Measurements from ENCODE around the gene SRGAP2C. TPM values are rescaled to one million over a fixed set of nuclear protein-coding genes. Genes with fewer than 3 reads are reported as not detected.
"Not testable (repeated sequence)": the region's sequence is repeated elsewhere in the genome, so short reads cannot be mapped to it uniquely, and the experiment has no call there.

The SRGAP2C gene
- total RNA-seq, 4 donors from 2014 or later = 7.8 to 22.7 (median 11.6) TPM

DNA sequence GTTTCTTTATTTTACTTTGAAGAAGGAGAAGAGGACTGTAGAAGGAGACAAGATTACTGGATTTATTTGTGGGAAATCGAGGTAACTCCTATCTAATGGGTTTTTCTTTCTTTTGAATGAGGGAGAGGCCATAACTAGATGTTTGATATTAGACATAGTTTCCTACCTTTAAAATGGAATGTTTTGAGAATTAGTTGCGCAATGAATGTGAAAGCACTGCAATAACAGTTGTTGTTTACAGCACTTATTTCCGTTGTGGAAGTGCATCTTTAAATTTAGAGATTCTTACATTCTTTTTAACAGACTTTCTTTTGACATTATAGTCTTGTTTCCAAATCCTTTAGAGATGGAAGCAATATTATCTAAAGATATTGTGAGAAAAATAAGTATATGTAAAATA lies 229.0 kb downstream of the SRGAP2C start:
- no peak for DNase-seq
- TF ChIP-seq, protein P1, sequence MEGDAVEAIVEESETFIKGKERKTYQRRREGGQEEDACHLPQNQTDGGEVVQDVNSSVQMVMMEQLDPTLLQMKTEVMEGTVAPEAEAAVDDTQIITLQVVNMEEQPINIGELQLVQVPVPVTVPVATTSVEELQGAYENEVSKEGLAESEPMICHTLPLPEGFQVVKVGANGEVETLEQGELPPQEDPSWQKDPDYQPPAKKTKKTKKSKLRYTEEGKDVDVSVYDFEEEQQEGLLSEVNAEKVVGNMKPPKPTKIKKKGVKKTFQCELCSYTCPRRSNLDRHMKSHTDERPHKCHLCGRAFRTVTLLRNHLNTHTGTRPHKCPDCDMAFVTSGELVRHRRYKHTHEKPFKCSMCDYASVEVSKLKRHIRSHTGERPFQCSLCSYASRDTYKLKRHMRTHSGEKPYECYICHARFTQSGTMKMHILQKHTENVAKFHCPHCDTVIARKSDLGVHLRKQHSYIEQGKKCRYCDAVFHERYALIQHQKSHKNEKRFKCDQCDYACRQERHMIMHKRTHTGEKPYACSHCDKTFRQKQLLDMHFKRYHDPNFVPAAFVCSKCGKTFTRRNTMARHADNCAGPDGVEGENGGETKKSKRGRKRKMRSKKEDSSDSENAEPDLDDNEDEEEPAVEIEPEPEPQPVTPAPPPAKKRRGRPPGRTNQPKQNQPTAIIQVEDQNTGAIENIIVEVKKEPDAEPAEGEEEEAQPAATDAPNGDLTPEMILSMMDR (IDR thresholded peaks at IDR 0.05) = no peak
- TF ChIP-seq POLR2A (IDR thresholded peaks at IDR 0.05) = no peak
- Histone ChIP-seq H3K27ac (no peak overlapping the region), H3K9me3 (no peaks in the 10 kb centered on the region), H3K4me1 (no peaks in the 10 kb centered on the region), H3K4me3 (replicated peaks in 1 of 3) (no peak overlapping the region), H3K36me3 (no peaks in the 10 kb centered on the region), H3K27me3 (no peaks in the 10 kb centered on the region)
- WGBS, 2 donors = 86 to 89% methylated on average over 3 of the region's 3 CpGs
- intact Hi-C loops (cut with DNase I) = no loop called here

GRCh38 chr1:121414905-121415304 lies 230.1 kb downstream of the SRGAP2C start:
- WGBS, 2 donors = 61 to 83% methylated on average over 2 of the region's 2 CpGs
- no peaks in the 10 kb centered on the region for H3K9me3 ChIP-seq
- no peak overlapping the region for H3K4me3 ChIP-seq (replicated peaks in 1 of 3)
- peak in 1 of 2 donors; percentile 21 for DNase-seq
- H3K4me1 ChIP-seq = no peaks in the 10 kb centered on the region
- TF ChIP-seq, protein P1 (IDR thresholded peaks at IDR 0.05) = no peak
- no peak for TF ChIP-seq POLR2A (IDR thresholded peaks at IDR 0.05)
- H3K27me3 ChIP-seq = no peaks in the 10 kb centered on the region
- intact Hi-C loops (cut with DNase I) = no loop called here
- H3K36me3 ChIP-seq = no peaks in the 10 kb centered on the region
- no peak overlapping the region for H3K27ac ChIP-seq

GRCh38 chr1:121417325-121417923 lies 232.6 kb downstream of the SRGAP2C start:
- TF ChIP-seq, protein P1 (IDR thresholded peaks at IDR 0.05) = no peak
- no peak for TF ChIP-seq POLR2A (IDR thresholded peaks at IDR 0.05)
- WGBS, 2 donors = 89 to 93% methylated on average over 6 of the region's 6 CpGs
- no peak overlapping the region for H3K27ac ChIP-seq
- no peak overlapping the region for H3K4me3 ChIP-seq (replicated peaks in 1 of 3)
- H3K9me3 ChIP-seq = no peaks in the 10 kb centered on the region
- intact Hi-C loops (cut with DNase I) = no loop called here
- no peaks in the 10 kb centered on the region for H3K36me3 ChIP-seq
- no peaks in the 10 kb centered on the region for H3K4me1 ChIP-seq
- H3K27me3 ChIP-seq = no peaks in the 10 kb centered on the region
- no peak for DNase-seq

GRCh38 chr1:121418369-121419049 lies 233.7 kb downstream of the SRGAP2C start:
- no peaks in the 10 kb centered on the region for H3K36me3 ChIP-seq
- no peaks in the 10 kb centered on the region for H3K27me3 ChIP-seq
- no peak overlapping the region for H3K4me3 ChIP-seq (replicated peaks in 1 of 3)
- WGBS, 2 donors = 82 to 84% methylated on average over 15 of the region's 15 CpGs
- TF ChIP-seq POLR2A (IDR thresholded peaks at IDR 0.05) = no peak
- TF ChIP-seq, protein P1 (IDR thresholded peaks at IDR 0.05) = no peak
- no peak for DNase-seq
- intact Hi-C loops (cut with DNase I) = no loop called here
- H3K9me3 ChIP-seq = no peaks in the 10 kb centered on the region
- H3K4me1 ChIP-seq = no peaks in the 10 kb centered on the region
- no peak overlapping the region for H3K27ac ChIP-seq

DNA sequence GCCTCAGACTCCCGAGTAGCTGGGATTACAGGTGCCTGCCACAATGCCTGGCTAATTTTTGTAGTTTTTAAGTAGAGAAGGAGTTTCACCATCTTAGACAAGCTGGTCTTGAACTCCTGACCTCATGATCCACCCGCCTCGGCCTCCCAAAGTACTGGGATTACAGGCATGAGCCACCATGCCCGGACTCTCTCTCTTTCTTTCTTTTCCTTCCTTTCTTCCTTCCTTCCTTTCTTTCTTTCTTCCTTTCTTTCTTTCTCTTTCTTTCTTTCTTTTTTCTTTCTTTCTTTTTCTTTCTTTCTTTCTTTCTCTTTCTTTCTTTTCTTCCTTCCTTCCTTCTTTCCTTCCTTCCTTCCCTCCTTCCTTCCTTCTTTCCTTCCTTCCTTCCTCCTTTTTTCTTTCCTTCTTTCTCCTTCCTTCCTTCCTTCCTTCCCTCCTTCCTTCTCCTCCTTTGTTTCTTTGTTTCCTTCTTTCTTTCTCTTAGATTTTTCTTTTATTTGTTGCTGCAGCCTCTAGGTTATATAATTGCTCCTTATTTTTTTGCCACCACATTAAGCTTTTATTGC lies 234.4 kb downstream of the SRGAP2C start:
- DNase-seq; H3K36me3 ChIP-seq; H3K27ac ChIP-seq; H3K27me3 ChIP-seq; H3K9me3 ChIP-seq; intact Hi-C loops (cut with DNase I); H3K4me3 ChIP-seq (replicated peaks in 1 of 3); H3K4me1 ChIP-seq: not testable (repeated sequence)
- 87 to 92% methylated on average over 4 of the region's 4 CpGs for WGBS, 2 donors

GRCh38 chr1:121421490-121421889 lies 236.7 kb downstream of the SRGAP2C start:
- H3K36me3 ChIP-seq; H3K27ac ChIP-seq; H3K9me3 ChIP-seq; DNase-seq; H3K4me3 ChIP-seq (replicated peaks in 1 of 3); intact Hi-C loops (cut with DNase I); H3K4me1 ChIP-seq; H3K27me3 ChIP-seq: not testable (repeated sequence)
- 76 to 78% methylated on average over 3 of the region's 3 CpGs for WGBS, 2 donors

- WGBS, 2 donors = 73 to 78% methylated on average over 2 of the region's 2 CpGs
- H3K4me1 ChIP-seq; H3K27me3 ChIP-seq; H3K36me3 ChIP-seq; DNase-seq; H3K27ac ChIP-seq; H3K9me3 ChIP-seq; intact Hi-C loops (cut with DNase I); H3K4me3 ChIP-seq (replicated peaks in 1 of 3): not testable (repeated sequence)
Observed at GRCh38 chr1:121423956-121424355, 239.2 kb downstream of the SRGAP2C start.

GRCh38 chr1:121433517-121433916 lies 248.7 kb downstream of the SRGAP2C start:
- 93 to 96% methylated on average over 2 of the region's 2 CpGs for WGBS, 2 donors
- H3K9me3 ChIP-seq; DNase-seq; H3K27ac ChIP-seq; H3K36me3 ChIP-seq; intact Hi-C loops (cut with DNase I); H3K4me3 ChIP-seq (replicated peaks in 1 of 3); H3K27me3 ChIP-seq; H3K4me1 ChIP-seq: not testable (repeated sequence)

DNA sequence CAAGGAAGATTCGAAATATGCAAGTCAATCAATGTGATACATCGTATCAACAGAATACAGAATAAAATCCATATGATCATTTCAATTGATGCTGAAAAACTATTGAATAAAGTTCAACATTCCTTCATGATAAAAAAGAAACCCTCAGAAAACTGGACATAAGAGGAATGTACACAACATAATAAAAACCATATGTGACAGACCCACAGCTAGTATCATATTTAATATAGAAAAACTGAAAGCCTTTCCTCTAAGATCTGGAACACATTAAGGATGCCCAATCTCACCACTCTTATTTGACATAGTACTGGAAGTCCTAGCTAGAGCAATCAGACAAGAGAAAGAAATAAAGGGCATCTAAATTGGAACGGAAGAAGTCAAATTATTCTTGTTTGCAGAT lies 254.1 kb downstream of the SRGAP2C start:
- H3K27ac ChIP-seq; H3K4me1 ChIP-seq; H3K27me3 ChIP-seq; intact Hi-C loops (cut with DNase I); H3K36me3 ChIP-seq; H3K4me3 ChIP-seq (replicated peaks in 1 of 3); DNase-seq; H3K9me3 ChIP-seq: not testable (repeated sequence)
- WGBS, 2 donors = 93 to 94% methylated on average over 3 of the region's 3 CpGs
